ENCODE results near the gene TLK2.
"Not testable (repeated sequence)": the region's sequence is repeated elsewhere in the genome, so short reads cannot be mapped to it uniquely, and the experiment has no call there.

The TLK2 gene

GRCh38 chr17:62482553-62482952 is 3.9 kb downstream of the TLK2 start:
- H3K27me3 ChIP-seq; H3K4me3 ChIP-seq; intact Hi-C loops (cut with DNase I; ENCODE audit: low total_unique reads); H3K9me3 ChIP-seq; H3K27ac ChIP-seq; DNase-seq: not testable (repeated sequence)
- Histone ChIP-seq H3K36me3 (peaks cover 0 to 25% (median 0%) of the 10 kb centered on the region in 3 donors), H3K4me1 (peaks cover 0 to 66% (median 23%) of the 10 kb centered on the region in 4 donors)

- DNase-seq; H3K27ac ChIP-seq; H3K36me3 ChIP-seq; intact Hi-C loops (cut with DNase I; ENCODE audit: low total_unique reads); H3K4me3 ChIP-seq; H3K9me3 ChIP-seq; H3K27me3 ChIP-seq: not testable (repeated sequence)
- H3K4me1 ChIP-seq = peaks cover 0 to 24% (median 4%) of the 10 kb centered on the region in 4 donors
These were observed 12.4 kb downstream of the TLK2 start for GRCh38 chr17:62490990-62491389.

- peaks cover 0 to 13% (median 4%) of the 10 kb centered on the region in 4 donors for H3K4me1 ChIP-seq
- H3K4me3 ChIP-seq; H3K36me3 ChIP-seq; H3K9me3 ChIP-seq; intact Hi-C loops (cut with DNase I; ENCODE audit: low total_unique reads); H3K27ac ChIP-seq; DNase-seq; H3K27me3 ChIP-seq: not testable (repeated sequence)
These were observed 14.5 kb downstream of the TLK2 start for GRCh38 chr17:62493049-62493655.

- H3K4me1 ChIP-seq = peaks cover 0 to 17% (median 7%) of the 10 kb centered on the region in 4 donors
- H3K36me3 ChIP-seq; H3K9me3 ChIP-seq; H3K27ac ChIP-seq; intact Hi-C loops (cut with DNase I; ENCODE audit: low total_unique reads); H3K27me3 ChIP-seq; H3K4me3 ChIP-seq; DNase-seq: not testable (repeated sequence)
These were observed 15.4 kb downstream of the TLK2 start for GRCh38 chr17:62494073-62494472.

- H3K9me3 ChIP-seq; H3K4me3 ChIP-seq; H3K36me3 ChIP-seq; DNase-seq; H3K27ac ChIP-seq; intact Hi-C loops (cut with DNase I; ENCODE audit: low total_unique reads); H3K27me3 ChIP-seq: not testable (repeated sequence)
- peaks cover 0 to 35% (median 7%) of the 10 kb centered on the region in 4 donors for H3K4me1 ChIP-seq
These were observed 17.7 kb downstream of the TLK2 start for GRCh38 chr17:62496344-62496743.

GRCh38 chr17:62498796-62499195 is 20.2 kb downstream of the TLK2 start:
- DNase-seq; H3K36me3 ChIP-seq; H3K27ac ChIP-seq; H3K4me3 ChIP-seq; H3K27me3 ChIP-seq; H3K9me3 ChIP-seq; intact Hi-C loops (cut with DNase I; ENCODE audit: low total_unique reads): not testable (repeated sequence)
- peaks cover 0 to 24% (median 7%) of the 10 kb centered on the region in 4 donors for H3K4me1 ChIP-seq

- H3K4me3 ChIP-seq; H3K9me3 ChIP-seq; H3K27me3 ChIP-seq; H3K36me3 ChIP-seq; DNase-seq; H3K27ac ChIP-seq; intact Hi-C loops (cut with DNase I; ENCODE audit: low total_unique reads): not testable (repeated sequence)
- H3K4me1 ChIP-seq = peaks cover 0 to 24% (median 5%) of the 10 kb centered on the region in 4 donors
These were observed 21.8 kb downstream of the TLK2 start for GRCh38 chr17:62500463-62500862.

- intact Hi-C loops (cut with DNase I; ENCODE audit: low total_unique reads) = not testable (repeated sequence)
These were observed 26.2 kb downstream of the TLK2 start for GRCh38 chr17:62504857-62505256.

GRCh38 chr17:62507191-62507836 is 28.7 kb downstream of the TLK2 start:
- DNase-seq; H3K9me3 ChIP-seq; H3K36me3 ChIP-seq; H3K27ac ChIP-seq; H3K4me1 ChIP-seq; intact Hi-C loops (cut with DNase I; ENCODE audit: low total_unique reads); H3K27me3 ChIP-seq; H3K4me3 ChIP-seq: not testable (repeated sequence)

More at GRCh38 chr17:62504857-62505256, 26.2 kb downstream of the TLK2 start:
- H3K4me3 ChIP-seq, H3K36me3 ChIP-seq, H3K27me3 ChIP-seq, DNase-seq, H3K27ac ChIP-seq, H3K9me3 ChIP-seq: not testable (repeated sequence)
- peaks cover 0 to 19% (median 2%) of the 10 kb centered on the region in 4 donors for H3K4me1 ChIP-seq

GRCh38 chr17:62510247-62510819 is 31.7 kb downstream of the TLK2 start:
- H3K27me3 ChIP-seq; DNase-seq; intact Hi-C loops (cut with DNase I; ENCODE audit: low total_unique reads); H3K4me3 ChIP-seq; H3K9me3 ChIP-seq; H3K4me1 ChIP-seq; H3K27ac ChIP-seq; H3K36me3 ChIP-seq: not testable (repeated sequence)

GRCh38 chr17:62511014-62511413 is 32.4 kb downstream of the TLK2 start:
- not testable (repeated sequence) for H3K36me3 ChIP-seq, H3K27ac ChIP-seq

GRCh38 chr17:62516376-62516775 is 37.8 kb downstream of the TLK2 start:
- H3K27me3 ChIP-seq; H3K4me3 ChIP-seq; H3K4me1 ChIP-seq; H3K36me3 ChIP-seq; H3K9me3 ChIP-seq; intact Hi-C loops (cut with DNase I; ENCODE audit: low total_unique reads); DNase-seq; H3K27ac ChIP-seq: not testable (repeated sequence)

More at GRCh38 chr17:62511014-62511413, 32.4 kb downstream of the TLK2 start:
- H3K9me3 ChIP-seq; DNase-seq; intact Hi-C loops (cut with DNase I; ENCODE audit: low total_unique reads); H3K4me1 ChIP-seq; H3K27me3 ChIP-seq; H3K4me3 ChIP-seq: not testable (repeated sequence)

GRCh38 chr17:62521295-62521694 is 42.7 kb downstream of the TLK2 start:
- H3K27me3 ChIP-seq; H3K4me1 ChIP-seq; intact Hi-C loops (cut with DNase I; ENCODE audit: low total_unique reads); H3K9me3 ChIP-seq; H3K4me3 ChIP-seq; H3K27ac ChIP-seq; DNase-seq: not testable (repeated sequence)
- H3K36me3 ChIP-seq = peaks cover 0 to 32% (median 22%) of the 10 kb centered on the region in 3 donors

GRCh38 chr17:62524077-62524476 is 45.5 kb downstream of the TLK2 start:
- H3K27ac ChIP-seq; H3K4me3 ChIP-seq; H3K27me3 ChIP-seq; H3K9me3 ChIP-seq; DNase-seq; H3K4me1 ChIP-seq; intact Hi-C loops (cut with DNase I; ENCODE audit: low total_unique reads): not testable (repeated sequence)
- H3K36me3 ChIP-seq = peaks cover 7 to 44% (median 29%) of the 10 kb centered on the region in 3 donors
